Measurements from ENCODE around the gene PLAC8L1. TPM values are rescaled to one million over a fixed set of nuclear protein-coding genes. Genes with fewer than 3 reads are reported as not detected.

Gene PLAC8L1
- total RNA-seq, 1 donor from 2014 or later: 2.0 TPM

- DNase-seq (ENCODE audit: low read depth): no peak
- no peak overlapping the region for H3K27ac Mint-ChIP-seq (ENCODE audit: unreplicated experiment)
- TF ChIP-seq CTCF (IDR thresholded peaks at IDR 0.05; ENCODE audit: insufficient read depth, low read depth, low read length) (no peak), EZH2 (IDR thresholded peaks at IDR 0.05; ENCODE audit: insufficient read depth, low read length) (no peak)
These were observed 64.8 kb downstream of the PLAC8L1 start for GRCh38 chr5:146040527-146040926.

GRCh38 chr5:146039420-146039819 is 66.0 kb downstream of the PLAC8L1 start:
- Mint-ChIP-seq H3K27ac (ENCODE audit: unreplicated experiment) (no peak overlapping the region), H3K4me1 (ENCODE audit: low read depth, unreplicated experiment) (peaks cover 19% of the 10 kb centered on the region), H3K9me3 (ENCODE audit: unreplicated experiment) (no peaks in the 10 kb centered on the region), H3K36me3 (ENCODE audit: low read depth, unreplicated experiment) (no peaks in the 10 kb centered on the region), H3K4me3 (ENCODE audit: unreplicated experiment) (no peak overlapping the region), H3K27me3 (ENCODE audit: low read depth, unreplicated experiment) (no peaks in the 10 kb centered on the region)
- Histone ChIP-seq H3K79me2 (ENCODE audit: insufficient read depth, low read length) (peaks cover 2% of the 10 kb centered on the region), H4K20me1 (ENCODE audit: insufficient read depth, low read length) (no peaks in the 10 kb centered on the region), H3K36me3 (ENCODE audit: insufficient read depth, low read length) (no peaks in the 10 kb centered on the region), H3K4me3 (ENCODE audit: insufficient read depth, low read depth, low read length) (no peak overlapping the region), H3K9ac (ENCODE audit: low read length) (no peak overlapping the region), H3K9me3 (ENCODE audit: insufficient read depth, low read depth, low read length) (no peaks in the 10 kb centered on the region), H3K27ac (ENCODE audit: low read depth, low read length) (no peak overlapping the region), H2AFZ (ENCODE audit: low read depth, low read length) (no peak overlapping the region), H3K4me1 (ENCODE audit: insufficient read depth, low read length) (peaks cover 15% of the 10 kb centered on the region), H3K4me2 (ENCODE audit: low read length) (no peak overlapping the region), H3K27me3 (ENCODE audit: insufficient read depth, low read length) (no peaks in the 10 kb centered on the region)
- TF ChIP-seq CTCF (IDR thresholded peaks at IDR 0.05; ENCODE audit: insufficient read depth, low read depth, low read length): no peak
- TF ChIP-seq EZH2 (IDR thresholded peaks at IDR 0.05; ENCODE audit: insufficient read depth, low read length): no peak
- no peak for FAIRE-seq
- no peak for DNase-seq (ENCODE audit: low read depth)

More at GRCh38 chr5:146040527-146040926, 64.8 kb downstream of the PLAC8L1 start:
- Histone ChIP-seq H3K4me1 (ENCODE audit: insufficient read depth, low read length) (peaks cover 15% of the 10 kb centered on the region), H3K27ac (ENCODE audit: low read depth, low read length) (no peak overlapping the region), H2AFZ (ENCODE audit: low read depth, low read length) (no peak overlapping the region), H3K4me2 (ENCODE audit: low read length) (no peak overlapping the region), H3K27me3 (ENCODE audit: insufficient read depth, low read length) (no peaks in the 10 kb centered on the region), H3K9ac (ENCODE audit: low read length) (no peak overlapping the region), H3K4me3 (ENCODE audit: insufficient read depth, low read depth, low read length) (no peak overlapping the region), H3K36me3 (ENCODE audit: insufficient read depth, low read length) (no peaks in the 10 kb centered on the region), H4K20me1 (ENCODE audit: insufficient read depth, low read length) (no peaks in the 10 kb centered on the region), H3K9me3 (ENCODE audit: insufficient read depth, low read depth, low read length) (no peaks in the 10 kb centered on the region), H3K79me2 (ENCODE audit: insufficient read depth, low read length) (no peaks in the 10 kb centered on the region)
- H3K36me3 Mint-ChIP-seq (ENCODE audit: low read depth, unreplicated experiment): no peaks in the 10 kb centered on the region
- FAIRE-seq: no peak
- no peak overlapping the region for H3K4me3 Mint-ChIP-seq (ENCODE audit: unreplicated experiment)
- H3K9me3 Mint-ChIP-seq (ENCODE audit: unreplicated experiment): no peaks in the 10 kb centered on the region
- no peaks in the 10 kb centered on the region for H3K27me3 Mint-ChIP-seq (ENCODE audit: low read depth, unreplicated experiment)
- peaks cover 19% of the 10 kb centered on the region for H3K4me1 Mint-ChIP-seq (ENCODE audit: low read depth, unreplicated experiment)

DNA sequence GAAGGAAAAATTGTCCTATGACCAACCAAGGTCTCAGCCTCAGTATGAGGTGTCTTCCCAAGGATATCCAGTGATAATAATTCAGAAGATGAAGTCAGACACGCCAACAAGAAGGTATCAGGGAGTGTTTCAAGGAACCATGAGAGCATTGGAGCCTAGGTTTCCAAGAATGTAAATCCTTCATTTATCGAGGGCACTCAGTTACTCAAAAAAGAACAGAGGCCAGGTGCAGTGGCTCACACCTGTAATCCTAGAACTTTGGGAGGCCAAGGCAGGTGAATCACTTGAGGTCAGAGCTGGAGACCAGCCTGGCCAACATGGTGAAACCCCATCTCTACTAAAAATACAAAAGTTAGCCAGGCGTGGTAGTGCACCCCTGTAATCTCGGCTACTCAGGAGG is 70.8 kb downstream of the PLAC8L1 start:
- no peaks in the 10 kb centered on the region for H3K27me3 ChIP-seq (ENCODE audit: insufficient read depth, low read length)

More for the DNA sequence above, 70.8 kb downstream of the PLAC8L1 start:
- Histone ChIP-seq H3K36me3 (ENCODE audit: insufficient read depth, low read length) (no peaks in the 10 kb centered on the region), H3K79me2 (ENCODE audit: insufficient read depth, low read length) (peaks cover 2% of the 10 kb centered on the region), H3K4me1 (ENCODE audit: insufficient read depth, low read length) (no peaks in the 10 kb centered on the region), H3K9me3 (ENCODE audit: insufficient read depth, low read depth, low read length) (no peaks in the 10 kb centered on the region), H3K27ac (ENCODE audit: low read depth, low read length) (no peak overlapping the region), H3K9ac (ENCODE audit: low read length) (no peak overlapping the region), H3K4me2 (ENCODE audit: low read length) (no peak overlapping the region), H3K4me3 (ENCODE audit: insufficient read depth, low read depth, low read length) (no peak overlapping the region), H2AFZ (ENCODE audit: low read depth, low read length) (no peak overlapping the region), H4K20me1 (ENCODE audit: insufficient read depth, low read length) (no peaks in the 10 kb centered on the region)
- no peak for DNase-seq (ENCODE audit: low read depth)
- FAIRE-seq: no peak
- H3K9me3 Mint-ChIP-seq (ENCODE audit: unreplicated experiment): no peaks in the 10 kb centered on the region
- no peaks in the 10 kb centered on the region for H3K27me3 Mint-ChIP-seq (ENCODE audit: low read depth, unreplicated experiment)
- H3K4me3 Mint-ChIP-seq (ENCODE audit: unreplicated experiment): no peak overlapping the region
- no peak overlapping the region for H3K27ac Mint-ChIP-seq (ENCODE audit: unreplicated experiment)
- no peak for TF ChIP-seq CTCF (IDR thresholded peaks at IDR 0.05; ENCODE audit: insufficient read depth, low read depth, low read length)
- TF ChIP-seq EZH2 (IDR thresholded peaks at IDR 0.05; ENCODE audit: insufficient read depth, low read length): no peak
- peaks cover 2% of the 10 kb centered on the region for H3K36me3 Mint-ChIP-seq (ENCODE audit: low read depth, unreplicated experiment)
- H3K4me1 Mint-ChIP-seq (ENCODE audit: low read depth, unreplicated experiment): peaks cover 3% of the 10 kb centered on the region
